ENCODE data around the gene DKC1.
A peak's percentile ranks its signal among the peaks of the same experiment; 100 is the strongest.

DNA sequence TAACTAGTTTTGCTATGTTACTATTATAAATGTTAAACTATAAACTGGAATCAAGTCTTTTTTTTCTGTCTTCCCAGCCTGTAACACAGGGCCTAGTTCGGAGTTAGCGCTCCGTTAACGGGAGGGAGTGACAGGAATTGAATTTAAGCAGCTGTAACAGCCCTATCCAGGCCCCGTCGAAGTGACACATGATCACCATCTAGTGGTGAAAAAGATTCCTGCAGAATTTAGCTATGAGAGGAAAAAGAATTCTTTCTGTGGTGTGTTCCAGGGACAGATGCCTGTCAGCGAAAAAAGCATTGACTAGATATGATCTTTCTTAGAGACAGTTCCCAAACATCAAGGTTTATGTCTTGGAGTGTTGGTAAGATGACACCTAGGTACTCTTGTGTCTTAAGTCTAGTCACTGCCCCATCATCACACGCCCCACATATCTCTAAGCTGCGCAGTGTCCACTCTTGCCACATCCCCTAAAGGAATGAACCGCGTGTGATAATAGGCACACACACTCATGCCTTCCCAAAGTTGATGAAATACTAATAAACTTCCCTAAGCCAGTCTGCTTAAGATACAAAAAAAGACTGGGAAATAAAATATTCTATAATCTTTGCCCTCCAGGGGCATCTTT lies 13.8 kb upstream of the DKC1 start:
- TF ChIP-seq EZH2 (IDR thresholded peaks at IDR 0.05; ENCODE audit: borderline replicate concordance) (no peak), EZH2phosphoT487 (IDR thresholded peaks at IDR 0.05; ENCODE audit: low read depth, severe bottlenecking, unreplicated experiment) (no peak)
- TF ChIP-seq, protein P1, sequence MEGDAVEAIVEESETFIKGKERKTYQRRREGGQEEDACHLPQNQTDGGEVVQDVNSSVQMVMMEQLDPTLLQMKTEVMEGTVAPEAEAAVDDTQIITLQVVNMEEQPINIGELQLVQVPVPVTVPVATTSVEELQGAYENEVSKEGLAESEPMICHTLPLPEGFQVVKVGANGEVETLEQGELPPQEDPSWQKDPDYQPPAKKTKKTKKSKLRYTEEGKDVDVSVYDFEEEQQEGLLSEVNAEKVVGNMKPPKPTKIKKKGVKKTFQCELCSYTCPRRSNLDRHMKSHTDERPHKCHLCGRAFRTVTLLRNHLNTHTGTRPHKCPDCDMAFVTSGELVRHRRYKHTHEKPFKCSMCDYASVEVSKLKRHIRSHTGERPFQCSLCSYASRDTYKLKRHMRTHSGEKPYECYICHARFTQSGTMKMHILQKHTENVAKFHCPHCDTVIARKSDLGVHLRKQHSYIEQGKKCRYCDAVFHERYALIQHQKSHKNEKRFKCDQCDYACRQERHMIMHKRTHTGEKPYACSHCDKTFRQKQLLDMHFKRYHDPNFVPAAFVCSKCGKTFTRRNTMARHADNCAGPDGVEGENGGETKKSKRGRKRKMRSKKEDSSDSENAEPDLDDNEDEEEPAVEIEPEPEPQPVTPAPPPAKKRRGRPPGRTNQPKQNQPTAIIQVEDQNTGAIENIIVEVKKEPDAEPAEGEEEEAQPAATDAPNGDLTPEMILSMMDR (IDR thresholded peaks at IDR 0.05; ENCODE audit: poor library complexity) = peak; percentile 67

Measured in hepatocyte (in vitro differentiated cells).